Measurements from ENCODE around the gene LRP8. TPM values are rescaled to one million over a fixed set of nuclear protein-coding genes. Genes with fewer than 3 reads are reported as not detected.

LRP8 gene
- total and polyA plus RNA-seq, 4 donors = 0.15 to 0.75 (median 0.29) TPM

- no peak for TF ChIP-seq EGR1 (IDR thresholded peaks at IDR 0.05; ENCODE audit: low read depth in 2 of 2)
- TF ChIP-seq RXRA (IDR thresholded peaks at IDR 0.05) = no peak
- TF ChIP-seq, protein P1, sequence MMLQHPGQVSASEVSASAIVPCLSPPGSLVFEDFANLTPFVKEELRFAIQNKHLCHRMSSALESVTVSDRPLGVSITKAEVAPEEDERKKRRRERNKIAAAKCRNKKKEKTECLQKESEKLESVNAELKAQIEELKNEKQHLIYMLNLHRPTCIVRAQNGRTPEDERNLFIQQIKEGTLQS (IDR thresholded peaks at IDR 0.05) = no peak
- TF ChIP-seq, protein P2, sequence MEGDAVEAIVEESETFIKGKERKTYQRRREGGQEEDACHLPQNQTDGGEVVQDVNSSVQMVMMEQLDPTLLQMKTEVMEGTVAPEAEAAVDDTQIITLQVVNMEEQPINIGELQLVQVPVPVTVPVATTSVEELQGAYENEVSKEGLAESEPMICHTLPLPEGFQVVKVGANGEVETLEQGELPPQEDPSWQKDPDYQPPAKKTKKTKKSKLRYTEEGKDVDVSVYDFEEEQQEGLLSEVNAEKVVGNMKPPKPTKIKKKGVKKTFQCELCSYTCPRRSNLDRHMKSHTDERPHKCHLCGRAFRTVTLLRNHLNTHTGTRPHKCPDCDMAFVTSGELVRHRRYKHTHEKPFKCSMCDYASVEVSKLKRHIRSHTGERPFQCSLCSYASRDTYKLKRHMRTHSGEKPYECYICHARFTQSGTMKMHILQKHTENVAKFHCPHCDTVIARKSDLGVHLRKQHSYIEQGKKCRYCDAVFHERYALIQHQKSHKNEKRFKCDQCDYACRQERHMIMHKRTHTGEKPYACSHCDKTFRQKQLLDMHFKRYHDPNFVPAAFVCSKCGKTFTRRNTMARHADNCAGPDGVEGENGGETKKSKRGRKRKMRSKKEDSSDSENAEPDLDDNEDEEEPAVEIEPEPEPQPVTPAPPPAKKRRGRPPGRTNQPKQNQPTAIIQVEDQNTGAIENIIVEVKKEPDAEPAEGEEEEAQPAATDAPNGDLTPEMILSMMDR (IDR thresholded peaks at IDR 0.05; ENCODE audit: low read depth, low read length, missing input control) = no peak
- TF ChIP-seq YY1 (IDR thresholded peaks at IDR 0.05) = no peak
- TF ChIP-seq NR2F2 (IDR thresholded peaks at IDR 0.05) = no peak
- TF ChIP-seq REST (IDR thresholded peaks at IDR 0.05) = no peak
- no peak for TF ChIP-seq JUND (IDR thresholded peaks at IDR 0.05)
- no peak for TF ChIP-seq FOXA2 (IDR thresholded peaks at IDR 0.05)
- TF ChIP-seq ZBTB33 (IDR thresholded peaks at IDR 0.05) = no peak
- no peak for TF ChIP-seq HNF4A (conservative IDR thresholded peaks at IDR 0.05)
- TF ChIP-seq GABPA (IDR thresholded peaks at IDR 0.05 in 1 of 2, conservative IDR thresholded peaks at IDR 0.05 in 1 of 2) = no peak
- no peak for TF ChIP-seq HNF4G (IDR thresholded peaks at IDR 0.05)
- no peak for TF ChIP-seq TAF1 (conservative IDR thresholded peaks at IDR 0.05)
- TF ChIP-seq, protein P3, sequence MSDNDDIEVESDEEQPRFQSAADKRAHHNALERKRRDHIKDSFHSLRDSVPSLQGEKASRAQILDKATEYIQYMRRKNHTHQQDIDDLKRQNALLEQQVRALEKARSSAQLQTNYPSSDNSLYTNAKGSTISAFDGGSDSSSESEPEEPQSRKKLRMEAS (IDR thresholded peaks at IDR 0.05) = no peak
- TF ChIP-seq SP1 (IDR thresholded peaks at IDR 0.05) = no peak
- no peak for TF ChIP-seq RAD21 (IDR thresholded peaks at IDR 0.05)
- no peak for TF ChIP-seq FOXA1 (IDR thresholded peaks at IDR 0.05)
- peaks cover 0 to 5% (median 0%) of the 10 kb centered on the region in 4 donors for H3K9me3 ChIP-seq (ENCODE audit: control insufficient read depth in 4 of 4, low read length in 3 of 4)
- no peak overlapping the region for H3K27ac ChIP-seq (ENCODE audit: low read depth in 1 of 2, low read length in 2 of 2)
- WGBS = 55% methylated on average over 2 of the region's 2 CpGs
- H3K27me3 ChIP-seq (ENCODE audit: control insufficient read depth in 4 of 4, insufficient read depth in 4 of 4, low read length in 3 of 4) = no peaks in the 10 kb centered on the region
- no peaks in the 10 kb centered on the region for H3K4me1 ChIP-seq (ENCODE audit: control insufficient read depth in 4 of 4, insufficient read depth in 4 of 4, low read length in 3 of 4)
- H3K9ac ChIP-seq (ENCODE audit: low read depth in 1 of 2, low read length in 2 of 2) = no peak overlapping the region
- DNase-seq (ENCODE audit: low spot score) = no peak
- no peak overlapping the region for H3K4me3 ChIP-seq (ENCODE audit: low read depth in 1 of 3, low read length in 3 of 3)
- no peaks in the 10 kb centered on the region for H3K36me3 ChIP-seq (ENCODE audit: control insufficient read depth in 4 of 4, insufficient read depth in 3 of 4, low read depth in 1 of 4, low read length in 3 of 4)
These were observed 32.0 kb upstream of the LRP8 start for GRCh38 chr1:53359934-53360276.
